IMR-90 (cell line): ENCODE data around the gene RAB1A. TPM values are rescaled to one million over a fixed set of nuclear protein-coding genes. Genes with fewer than 3 reads are reported as not detected.

ENCODE experiments used
- ATAC-seq: fragments of 200-7000 bp; cut with Tn5 transposase; 2 replicates; pipeline ENCODE4 v1.9.1; 2020; ENCODE audit warnings: low read depth, mild to moderate bottlenecking, moderate library complexity
- BruUV-seq: library from RNA; stranded (reverse); fragments of 400-500 nt; replicated peaks from 2 replicates; lab custom pipeline; 2021; lab: Mats Ljungman, UMichigan
- CTCF ChIA-PET: fragments of 300-600 bp; formaldehyde crosslinking; extraction: SDS; loops from one replicate; lab custom pipeline; 2021; ENCODE audit warnings: antibody characterized with exemption; lab: Yijun Ruan, JAX
- POLR2A ChIA-PET: fragments of 300-600 bp; sonication (Branson Sonifier 250); formaldehyde crosslinking; loops from one replicate; lab custom pipeline; 2022; ENCODE audit warnings: antibody characterized with exemption; ENCODE audit not compliant: unreplicated experiment; lab: Charles Lee
- DNase-seq: peaks from one replicate; pipeline ENCODE4 v3.0.0; 2013
- H2AFZ ChIP-seq: replicated peaks from 2 replicates; pipeline ENCODE3; 2013; ENCODE audit warnings: low read length, mild to moderate bottlenecking; ENCODE audit not compliant: poor library complexity
- H2AK5ac ChIP-seq: 2 replicates; pipeline ENCODE4 v1.6.1; 2013; ENCODE audit warnings: low read depth, low read length, inconsistent platforms
- H2AK9ac ChIP-seq: replicated peaks from 2 replicates; pipeline ENCODE3; 2013; ENCODE audit warnings: mild to moderate bottlenecking, low read depth, low read length, moderate library complexity; ENCODE audit not compliant: poor library complexity
- H2BK120ac ChIP-seq: 2 replicates; pipeline ENCODE4 v1.6.1; 2013; ENCODE audit warnings: low read depth, low read length, inconsistent platforms
- H2BK15ac ChIP-seq: 3 replicates; pipeline ENCODE4 v1.6.1; 2013; ENCODE audit warnings: low read depth, low read length, inconsistent platforms
- H2BK20ac ChIP-seq: 2 replicates; pipeline ENCODE4 v1.6.1; 2013; ENCODE audit warnings: low read depth, mild to moderate bottlenecking, inconsistent platforms, low read length, moderate library complexity
- H2BK5ac ChIP-seq: 2 replicates; pipeline ENCODE4 v1.6.1; 2013; ENCODE audit warnings: mild to moderate bottlenecking, low read depth, low read length, inconsistent platforms; ENCODE audit not compliant: poor library complexity, severe bottlenecking
- H3K14ac ChIP-seq: replicated peaks from 2 replicates; pipeline ENCODE4 v1.6.1; 2013; ENCODE audit warnings: low read depth, low read length, inconsistent platforms
- H3K18ac ChIP-seq: 2 replicates; pipeline ENCODE4 v1.6.1; 2013; ENCODE audit warnings: low read depth, low read length, control low read depth
- H3K23ac ChIP-seq: 2 replicates; pipeline ENCODE4 v1.6.1; 2013; ENCODE audit warnings: low read depth, low read length, inconsistent platforms
- H3K27ac ChIP-seq: 2 replicates; pipeline ENCODE4 v1.5.1; 2013; ENCODE audit warnings: mild to moderate bottlenecking, control low read depth, low read length; ENCODE audit not compliant: insufficient read depth
- H3K27me3 ChIP-seq: 2 replicates; pipeline ENCODE4 v1.6.1; 2013; ENCODE audit warnings: low read length; ENCODE audit not compliant: control insufficient read depth, insufficient read depth
- H3K36me3 ChIP-seq: 2 replicates; pipeline ENCODE4 v1.6.1; 2013; ENCODE audit warnings: low read length, mixed read lengths; ENCODE audit not compliant: control insufficient read depth, insufficient read depth
- H3K4ac ChIP-seq: 2 replicates; pipeline ENCODE4 v1.6.1; 2013; ENCODE audit warnings: low read depth, low read length, inconsistent platforms
- H3K4me1 ChIP-seq: 2 replicates; pipeline ENCODE4 v1.6.1; 2013; ENCODE audit warnings: low read length, mixed read lengths; ENCODE audit not compliant: control insufficient read depth, insufficient read depth
- H3K4me2 ChIP-seq: 2 replicates; pipeline ENCODE4 v1.6.1; 2013; ENCODE audit warnings: low read depth, mild to moderate bottlenecking, control low read depth, low read length, moderate library complexity
- H3K4me3 ChIP-seq: 2 replicates; pipeline ENCODE4 v1.5.1; 2013; ENCODE audit warnings: low read depth, mild to moderate bottlenecking, control low read depth, low read length, moderate library complexity; ENCODE audit not compliant: insufficient read depth
- H3K56ac ChIP-seq: 2 replicates; pipeline ENCODE4 v1.6.1; 2013; ENCODE audit warnings: low read length, inconsistent platforms; ENCODE audit not compliant: insufficient read depth; ENCODE audit errors: extremely low read depth
- H3K79me1 ChIP-seq, 2 experiments: 2 replicates each; pipeline ENCODE4 v1.6.1; 2013; ENCODE audit warnings: low read length in 2 of 2, inconsistent platforms in 1 of 2, low read depth in 1 of 2
- H3K9ac ChIP-seq: 2 replicates; pipeline ENCODE4 v1.6.1; 2013; ENCODE audit warnings: low read depth, low read length, control low read depth
- H3K9me1 ChIP-seq: 2 replicates; pipeline ENCODE4 v1.6.1; 2013; ENCODE audit warnings: low read length, inconsistent platforms; ENCODE audit not compliant: insufficient read depth
- H3K9me3 ChIP-seq: 2 replicates; pipeline ENCODE4 v1.6.1; 2013; ENCODE audit warnings: low read length; ENCODE audit not compliant: control insufficient read depth, insufficient read depth
- H4K20me1 ChIP-seq: 2 replicates; pipeline ENCODE4 v1.6.1; 2013; ENCODE audit warnings: low read length, inconsistent platforms; ENCODE audit not compliant: insufficient read depth
- H4K5ac ChIP-seq: 2 replicates; pipeline ENCODE4 v1.6.1; 2013; ENCODE audit warnings: mild to moderate bottlenecking, low read depth, low read length, control low read depth
- H4K8ac ChIP-seq, 2 experiments: 2 replicates each; pipeline ENCODE4 v1.6.1; 2013; ENCODE audit warnings: low read depth in 2 of 2, low read length in 2 of 2, control low read depth in 1 of 2, inconsistent platforms in 1 of 2
- H4K91ac ChIP-seq: 2 replicates; pipeline ENCODE4 v1.6.1; 2013; ENCODE audit warnings: low read depth, low read length, inconsistent platforms; ENCODE audit not compliant: insufficient read depth
- MAFK ChIP-seq: IDR thresholded peaks from 2 replicates; pipeline ENCODE4 v1.6.1; 2012; ENCODE audit warnings: low read depth, low read length, improper control_type of control experiment
- MAZ ChIP-seq: IDR thresholded peaks from 2 replicates; pipeline ENCODE4 v1.6.1; 2012; ENCODE audit warnings: low read depth, mild to moderate bottlenecking, low read length, improper control_type of control experiment, moderate library complexity, borderline replicate concordance
- RFX5 ChIP-seq: IDR thresholded peaks from 2 replicates; pipeline ENCODE4 v1.8.0; 2012; ENCODE audit warnings: low read depth, mild to moderate bottlenecking, low read length, moderate library complexity
- SMC3 ChIP-seq: fragments of 150-350 bp; IDR thresholded peaks from 2 replicates; pipeline ENCODE4 v1.6.1; 2016; ENCODE audit warnings: low read depth, mild to moderate bottlenecking, antibody characterized with exemption, low read length, moderate library complexity
- dilution Hi-C: fragments of 300-500 bp; cut with HindIII; formaldehyde crosslinking; loops from one replicate; pipeline ENCODE4 v1.14.3; 2018; ENCODE audit warnings: low sequenced_read_pairs; ENCODE audit not compliant: unreplicated experiment
- in situ Hi-C: fragments of 300-500 bp; cut with MboI; formaldehyde crosslinking; loops from 3 replicates; pipeline ENCODE4 v1.14.3; 2019; ENCODE audit warnings: low sequenced_read_pairs, inconsistent platforms, mixed read lengths
- intact Hi-C: fragments of 100-400 bp; cut with micrococcal nuclease; formaldehyde crosslinking; loops from 2 replicates; pipeline ENCODE4 v1.10.0; 2022
- polyA plus RNA-seq, 3 experiments: library from polyadenylated mRNA; depleted of rRNA; stranded (reverse); fragments of >200 nt; gene quantifications; 2 replicates each; pipeline ENCODE4 v1.2.3, GENCODE V29; 2012; ENCODE audit warnings: low replicate concordance in 1 of 3
- total RNA-seq: library from RNA; depleted of rRNA; stranded (reverse); fragments of >200 nt; gene quantifications from 2 replicates; pipeline ENCODE4 v1.2.3, GENCODE V29; 2012
- TF ChIP-seq, protein P1 (sequence below): conservative IDR thresholded peaks from 2 replicates; pipeline ENCODE4 v1.5.1; 2012; ENCODE audit warnings: mild to moderate bottlenecking, low read depth, low read length, improper control_type of control experiment

RAB1A gene
- total and polyA plus RNA-seq, 2 of the 4 experiments (the other 2 are of a cell fraction), result 114 to 169 TPM

DNA sequence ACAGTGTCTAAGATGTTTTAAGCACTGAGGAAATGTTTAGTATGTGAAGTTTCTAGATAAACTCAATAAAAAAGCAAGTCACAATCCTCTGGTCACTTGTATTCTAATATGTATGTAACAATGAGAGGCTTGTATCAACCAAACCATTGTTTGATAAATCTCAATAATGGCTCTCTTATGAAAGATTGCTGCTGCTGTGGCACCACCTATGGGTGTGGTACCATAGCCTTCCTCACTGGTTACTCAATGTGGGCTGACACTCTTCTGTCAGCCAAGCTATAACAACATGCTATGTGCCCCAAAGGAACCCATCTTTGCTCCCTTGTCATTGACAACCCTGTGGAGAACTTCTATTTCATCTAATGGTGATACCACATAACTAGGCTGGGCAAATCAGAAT is 12.6 kb upstream of the RAB1A start:
- CTCF ChIA-PET, result no interaction called here
- BruUV-seq, result no TSS peak

More for the DNA sequence above, 12.6 kb upstream of the RAB1A start:
- peaks cover 3% of the 10 kb centered on the region; the same call in 1 of the 2 replicates for H3K27me3 ChIP-seq
- no peak overlapping the region for H4K91ac ChIP-seq
- DNase-seq (no peak), ATAC-seq (no peak)
- H3K4me3 ChIP-seq, result no peak overlapping the region
- H2BK5ac ChIP-seq, result no peak overlapping the region
- H2AFZ ChIP-seq, result no peak overlapping the region
- in situ Hi-C loops (no loop called here), dilution Hi-C loops (no loop called here), intact Hi-C loops (no loop called here)
- H3K14ac ChIP-seq, result no peak overlapping the region
- no peak overlapping the region for H4K5ac ChIP-seq
- H3K9me1 ChIP-seq, result 0 out of 2 replicates have a peak, but pooled peaks cover 3% of the 10 kb centered on the region
- no peak overlapping the region for H3K27ac ChIP-seq
- no peak overlapping the region for H3K9ac ChIP-seq
- no peak overlapping the region for H4K8ac ChIP-seq
- no peak overlapping the region for H2AK5ac ChIP-seq
- H3K36me3 ChIP-seq, result no peaks in the 10 kb centered on the region
- no peak overlapping the region for H3K23ac ChIP-seq
- no peak overlapping the region for H3K56ac ChIP-seq
- no peaks in the 10 kb centered on the region for H3K4me1 ChIP-seq
- no peak overlapping the region for H2BK20ac ChIP-seq
- H3K18ac ChIP-seq, result no peak overlapping the region
- H3K79me1 ChIP-seq, result no peaks in the 10 kb centered on the region
- H3K4ac ChIP-seq, result no peak overlapping the region
- no peak overlapping the region for H3K4me2 ChIP-seq
- H3K9me3 ChIP-seq, result no peaks in the 10 kb centered on the region
- no peak overlapping the region for H2BK15ac ChIP-seq
- H4K20me1 ChIP-seq, result no peaks in the 10 kb centered on the region
- POLR2A ChIA-PET, result no interaction called here
- H2AK9ac ChIP-seq, result no peak overlapping the region
- H2BK120ac ChIP-seq, result no peak overlapping the region
- TF ChIP-seq RFX5 (no peak), MAZ (no peak), SMC3 (no peak), MAFK (no peak)
- TF ChIP-seq, protein P1, sequence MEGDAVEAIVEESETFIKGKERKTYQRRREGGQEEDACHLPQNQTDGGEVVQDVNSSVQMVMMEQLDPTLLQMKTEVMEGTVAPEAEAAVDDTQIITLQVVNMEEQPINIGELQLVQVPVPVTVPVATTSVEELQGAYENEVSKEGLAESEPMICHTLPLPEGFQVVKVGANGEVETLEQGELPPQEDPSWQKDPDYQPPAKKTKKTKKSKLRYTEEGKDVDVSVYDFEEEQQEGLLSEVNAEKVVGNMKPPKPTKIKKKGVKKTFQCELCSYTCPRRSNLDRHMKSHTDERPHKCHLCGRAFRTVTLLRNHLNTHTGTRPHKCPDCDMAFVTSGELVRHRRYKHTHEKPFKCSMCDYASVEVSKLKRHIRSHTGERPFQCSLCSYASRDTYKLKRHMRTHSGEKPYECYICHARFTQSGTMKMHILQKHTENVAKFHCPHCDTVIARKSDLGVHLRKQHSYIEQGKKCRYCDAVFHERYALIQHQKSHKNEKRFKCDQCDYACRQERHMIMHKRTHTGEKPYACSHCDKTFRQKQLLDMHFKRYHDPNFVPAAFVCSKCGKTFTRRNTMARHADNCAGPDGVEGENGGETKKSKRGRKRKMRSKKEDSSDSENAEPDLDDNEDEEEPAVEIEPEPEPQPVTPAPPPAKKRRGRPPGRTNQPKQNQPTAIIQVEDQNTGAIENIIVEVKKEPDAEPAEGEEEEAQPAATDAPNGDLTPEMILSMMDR, result no peak
